GM21367 (cell line): ENCODE results near the gene TRIML2.
"Not testable (repeated sequence)": the region's sequence is repeated elsewhere in the genome, so short reads cannot be mapped to it uniquely, and the experiment has no call there.

ENCODE experiments used
- ATAC-seq: cut with Tn5 transposase; IDR thresholded peaks from one replicate; pipeline ENCODE4 v1.9.1; 2021; ENCODE audit not compliant: unreplicated experiment

The TRIML2 gene

GRCh38 chr4:188107931-188108843 is 1.2 kb downstream of the TRIML2 start:
- no peak for ATAC-seq

GRCh38 chr4:188106454-188106853 is 2.9 kb downstream of the TRIML2 start:
- no peak for ATAC-seq

GRCh38 chr4:188092824-188093223 is 16.6 kb downstream of the TRIML2 start:
- ATAC-seq: no peak

GRCh38 chr4:188086858-188087257 is 22.5 kb downstream of the TRIML2 start:
- no peak for ATAC-seq

- no peak for ATAC-seq
Observed at GRCh38 chr4:188082796-188083195, 26.6 kb downstream of the TRIML2 start.

GRCh38 chr4:188078116-188078515 is 31.3 kb downstream of the TRIML2 start:
- no peak for ATAC-seq

- no peak for ATAC-seq
Observed at GRCh38 chr4:188076169-188076568, 33.2 kb downstream of the TRIML2 start.

- ATAC-seq: no peak
Observed at GRCh38 chr4:188061083-188061482, 48.3 kb downstream of the TRIML2 start.

- no peak for ATAC-seq
Observed at GRCh38 chr4:188053302-188053701, 56.1 kb downstream of the TRIML2 start.

GRCh38 chr4:188046657-188047056 is 62.7 kb downstream of the TRIML2 start:
- ATAC-seq: no peak

- ATAC-seq: not testable (repeated sequence)
Observed at GRCh38 chr4:188045461-188045860, 63.9 kb downstream of the TRIML2 start.

- no peak for ATAC-seq
Observed at GRCh38 chr4:188043154-188043553, 66.2 kb downstream of the TRIML2 start.

GRCh38 chr4:188042191-188042590 is 67.2 kb downstream of the TRIML2 start:
- no peak for ATAC-seq

GRCh38 chr4:188041721-188042120 is 67.7 kb downstream of the TRIML2 start:
- no peak for ATAC-seq
